Measurements from ENCODE around the gene KLK8. TPM values are rescaled to one million over a fixed set of nuclear protein-coding genes. Genes with fewer than 3 reads are reported as not detected.
A peak's percentile ranks its signal among the peaks of the same experiment; 100 is the strongest.

KLK8 gene
- total RNA-seq, 1 donor from 2014 or later = not detected

DNA sequence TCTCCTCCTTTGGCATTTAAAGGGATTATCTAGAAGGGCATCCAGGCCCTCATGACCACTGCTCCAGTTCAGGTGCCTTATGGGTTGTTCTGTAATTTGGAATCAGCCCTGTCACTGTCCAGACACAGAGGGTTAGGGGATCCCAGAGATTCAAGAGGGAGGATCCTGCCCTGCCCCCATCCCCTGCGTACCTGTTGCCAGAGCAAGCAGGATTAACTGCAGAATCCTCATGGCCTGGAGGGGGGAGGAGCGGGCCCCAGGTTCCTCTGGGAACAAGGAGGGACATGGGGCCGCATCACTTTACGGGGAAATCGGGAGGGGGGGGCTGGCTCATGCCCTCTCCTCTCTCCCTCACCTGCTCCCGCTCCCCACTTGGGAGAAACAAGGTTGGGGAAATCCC lies 24.0 kb upstream of the KLK8 start:
- no peaks in the 10 kb centered on the region for H3K4me1 Mint-ChIP-seq
- DNase-seq (ENCODE audit: low read depth, low spot score) = no peak
- no peak overlapping the region for H3K4me3 Mint-ChIP-seq
- H3K36me3 Mint-ChIP-seq (ENCODE audit: low read depth) = no peaks in the 10 kb centered on the region
- peaks cover 57% of the 10 kb centered on the region for H3K27me3 Mint-ChIP-seq (ENCODE audit: low read depth)
- TF ChIP-seq, protein P1, sequence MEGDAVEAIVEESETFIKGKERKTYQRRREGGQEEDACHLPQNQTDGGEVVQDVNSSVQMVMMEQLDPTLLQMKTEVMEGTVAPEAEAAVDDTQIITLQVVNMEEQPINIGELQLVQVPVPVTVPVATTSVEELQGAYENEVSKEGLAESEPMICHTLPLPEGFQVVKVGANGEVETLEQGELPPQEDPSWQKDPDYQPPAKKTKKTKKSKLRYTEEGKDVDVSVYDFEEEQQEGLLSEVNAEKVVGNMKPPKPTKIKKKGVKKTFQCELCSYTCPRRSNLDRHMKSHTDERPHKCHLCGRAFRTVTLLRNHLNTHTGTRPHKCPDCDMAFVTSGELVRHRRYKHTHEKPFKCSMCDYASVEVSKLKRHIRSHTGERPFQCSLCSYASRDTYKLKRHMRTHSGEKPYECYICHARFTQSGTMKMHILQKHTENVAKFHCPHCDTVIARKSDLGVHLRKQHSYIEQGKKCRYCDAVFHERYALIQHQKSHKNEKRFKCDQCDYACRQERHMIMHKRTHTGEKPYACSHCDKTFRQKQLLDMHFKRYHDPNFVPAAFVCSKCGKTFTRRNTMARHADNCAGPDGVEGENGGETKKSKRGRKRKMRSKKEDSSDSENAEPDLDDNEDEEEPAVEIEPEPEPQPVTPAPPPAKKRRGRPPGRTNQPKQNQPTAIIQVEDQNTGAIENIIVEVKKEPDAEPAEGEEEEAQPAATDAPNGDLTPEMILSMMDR (conservative IDR thresholded peaks at IDR 0.05) = no peak
- no peak overlapping the region for H3K27ac Mint-ChIP-seq (ENCODE audit: unreplicated experiment)
- no peaks in the 10 kb centered on the region for H3K9me3 Mint-ChIP-seq

DNA sequence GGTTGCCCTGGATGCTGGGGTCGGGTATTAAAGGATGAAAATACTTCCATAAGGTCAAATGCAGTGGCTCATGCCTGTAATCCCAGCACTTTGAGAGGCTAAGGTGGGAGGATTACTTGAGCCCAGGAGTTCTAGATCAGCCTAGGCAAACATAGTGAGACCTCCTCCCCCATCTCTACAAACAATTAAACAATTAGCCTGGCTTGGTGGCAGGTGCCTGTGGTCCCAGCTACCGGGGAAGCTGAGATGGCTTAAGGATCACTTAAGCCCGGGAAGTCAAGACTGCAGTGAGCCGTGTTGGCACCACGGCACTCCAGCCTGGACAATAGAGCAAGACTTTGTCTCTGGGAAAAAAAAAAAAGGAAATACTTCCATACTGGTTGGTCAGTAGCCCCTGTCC lies 23.5 kb upstream of the KLK8 start:
- H3K4me1 Mint-ChIP-seq = no peaks in the 10 kb centered on the region
- TF ChIP-seq, protein P1 (conservative IDR thresholded peaks at IDR 0.05) = no peak
- peaks cover 61% of the 10 kb centered on the region for H3K27me3 Mint-ChIP-seq (ENCODE audit: low read depth)
- no peaks in the 10 kb centered on the region for H3K9me3 Mint-ChIP-seq
- no peak overlapping the region for H3K4me3 Mint-ChIP-seq
- no peak for DNase-seq (ENCODE audit: low read depth, low spot score)
- no peaks in the 10 kb centered on the region for H3K36me3 Mint-ChIP-seq (ENCODE audit: low read depth)
- no peak overlapping the region for H3K27ac Mint-ChIP-seq (ENCODE audit: unreplicated experiment)

DNA sequence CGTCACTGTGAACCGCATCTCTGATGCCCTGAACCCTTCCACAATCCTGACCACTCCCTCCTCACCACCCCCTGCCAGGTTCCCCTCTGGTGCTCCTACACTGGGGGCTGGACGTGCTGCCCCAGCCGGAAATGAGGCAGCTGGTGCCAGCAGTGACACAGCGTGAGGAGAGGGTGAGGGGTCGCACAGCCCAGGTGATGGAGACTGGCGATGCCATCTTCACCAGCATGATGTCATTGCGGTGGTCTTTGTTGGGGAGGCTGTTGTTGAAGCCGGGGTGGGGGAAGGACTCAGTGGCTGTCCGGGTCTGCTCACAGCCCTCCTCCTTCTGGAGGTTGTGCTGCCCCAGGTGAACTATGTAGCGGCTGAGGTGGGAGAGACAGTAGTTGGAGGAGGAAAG lies 22.5 kb upstream of the KLK8 start:
- Mint-ChIP-seq H3K4me1 (no peaks in the 10 kb centered on the region), H3K27me3 (ENCODE audit: low read depth) (peaks cover 67% of the 10 kb centered on the region), H3K9me3 (no peaks in the 10 kb centered on the region), H3K36me3 (ENCODE audit: low read depth) (no peaks in the 10 kb centered on the region), H3K27ac (ENCODE audit: unreplicated experiment) (no peak overlapping the region), H3K4me3 (no peak overlapping the region)
- TF ChIP-seq, protein P1 (conservative IDR thresholded peaks at IDR 0.05) = no peak
- DNase-seq (ENCODE audit: low read depth, low spot score) = no peak

DNA sequence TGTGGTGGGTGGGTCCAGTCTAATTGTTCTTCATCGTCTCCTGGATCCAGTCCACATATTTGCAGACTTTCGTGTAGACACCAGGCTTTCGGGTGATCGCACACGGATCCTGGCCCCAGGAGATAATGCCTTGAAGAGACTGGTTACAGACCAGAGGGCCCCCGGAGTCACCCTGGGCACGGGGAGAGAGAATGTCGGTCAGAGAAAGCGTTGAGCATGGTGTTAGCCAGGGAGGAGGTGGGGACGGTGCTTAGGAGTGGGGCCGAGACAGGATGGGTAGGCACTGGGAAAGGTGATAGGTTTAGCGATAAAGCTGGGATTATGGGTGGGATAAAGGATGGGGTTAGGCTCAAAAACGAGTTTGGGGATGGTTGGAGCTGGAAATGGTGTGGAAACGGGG lies 21.1 kb upstream of the KLK8 start:
- Mint-ChIP-seq H3K9me3 (no peaks in the 10 kb centered on the region), H3K36me3 (ENCODE audit: low read depth) (no peaks in the 10 kb centered on the region), H3K27me3 (ENCODE audit: low read depth) (peaks cover 77% of the 10 kb centered on the region), H3K4me3 (no peak overlapping the region), H3K4me1 (peaks cover 7% of the 10 kb centered on the region), H3K27ac (ENCODE audit: unreplicated experiment) (no peak overlapping the region)
- DNase-seq (ENCODE audit: low read depth, low spot score) = no peak
- TF ChIP-seq, protein P1 (conservative IDR thresholded peaks at IDR 0.05) = no peak

DNA sequence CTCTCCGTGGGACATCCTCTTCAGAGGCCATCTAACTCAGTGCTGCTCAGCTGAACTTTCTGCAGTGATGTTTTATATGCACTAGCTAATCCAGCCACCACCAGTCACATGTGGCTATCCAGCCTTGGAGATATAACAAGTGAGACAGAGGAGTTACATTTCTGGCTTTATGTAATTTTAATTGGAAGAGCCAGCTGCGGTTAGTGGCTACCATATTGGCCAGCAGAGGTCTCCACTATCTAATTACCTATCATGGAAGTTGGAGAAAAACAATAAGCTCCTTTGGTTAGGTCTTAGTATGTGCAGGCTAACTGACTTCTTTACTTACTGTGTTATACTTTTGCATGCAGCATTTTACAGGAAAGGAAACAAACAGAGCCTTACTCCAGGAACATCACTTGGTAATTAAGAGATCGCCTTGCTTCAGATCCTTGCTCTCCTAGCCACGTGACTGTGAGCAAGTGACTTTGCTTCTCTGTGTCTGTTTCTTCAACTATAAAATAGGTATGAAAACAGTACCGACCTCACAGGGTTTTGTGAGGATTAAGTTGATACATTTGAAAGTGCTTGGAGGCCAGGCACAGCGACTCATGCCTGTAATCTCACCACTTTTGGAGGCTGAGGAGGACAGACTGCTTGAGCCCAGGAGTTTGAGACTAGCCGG lies 19.7 kb upstream of the KLK8 start:
- Mint-ChIP-seq H3K27me3 (ENCODE audit: low read depth) (peaks cover 85% of the 10 kb centered on the region), H3K4me3 (peak overlapping the region; percentile 59), H3K27ac (ENCODE audit: unreplicated experiment) (no peak overlapping the region), H3K4me1 (peaks cover 12% of the 10 kb centered on the region), H3K9me3 (no peaks in the 10 kb centered on the region), H3K36me3 (ENCODE audit: low read depth) (no peaks in the 10 kb centered on the region)
- TF ChIP-seq, protein P1 (conservative IDR thresholded peaks at IDR 0.05) = peak; percentile 76
- DNase-seq (ENCODE audit: low read depth, low spot score) = no peak
